NCI-H2029 treated with DMSO at 0.1 percent for 48 hours (cell line): ENCODE measurements around the gene ZNF200.
"Not testable (repeated sequence)": the region's sequence is repeated elsewhere in the genome, so short reads cannot be mapped to it uniquely, and the experiment has no call there.

Source experiments
- DNase-seq: peaks from one replicate; lab custom pipeline; 2025; lab: John Stamatoyannopoulos, UW

The ZNF200 gene

DNA sequence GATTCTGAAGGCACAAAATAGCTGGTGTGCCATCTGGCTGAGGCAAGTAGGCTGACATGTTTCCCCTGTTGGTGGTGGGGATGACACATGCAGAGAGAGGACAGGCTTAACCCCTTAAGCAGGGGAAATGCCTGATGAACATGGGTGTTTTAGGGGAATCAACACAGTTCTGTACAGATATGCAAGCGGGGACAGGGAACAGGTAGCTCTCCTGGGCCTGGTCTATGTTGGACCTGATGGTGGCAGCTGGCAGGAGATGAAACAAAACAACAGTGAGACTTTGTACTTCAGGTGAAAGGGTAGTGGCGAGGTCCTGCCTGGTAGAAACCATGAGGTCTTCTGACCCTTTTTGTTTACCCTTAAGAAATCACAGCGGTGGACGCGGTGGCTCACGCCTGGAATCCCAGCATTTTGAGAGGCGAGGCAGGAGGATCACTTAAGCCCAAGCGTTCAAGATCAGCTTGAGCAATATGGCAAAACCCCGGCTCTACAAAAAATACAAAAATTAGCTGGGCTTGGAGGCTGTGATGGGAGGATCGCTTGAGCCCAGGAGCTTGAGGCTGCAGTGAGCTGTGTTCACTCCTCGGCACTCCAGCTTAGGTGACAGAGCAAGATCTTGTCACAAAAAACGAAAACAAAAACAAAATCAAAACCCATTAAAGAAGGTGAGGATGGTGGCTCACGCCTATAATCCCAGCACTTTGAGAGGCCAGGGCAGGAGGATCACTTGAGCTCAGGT lies 36.5 kb downstream of the ZNF200 start:
- no peak for DNase-seq

DNA sequence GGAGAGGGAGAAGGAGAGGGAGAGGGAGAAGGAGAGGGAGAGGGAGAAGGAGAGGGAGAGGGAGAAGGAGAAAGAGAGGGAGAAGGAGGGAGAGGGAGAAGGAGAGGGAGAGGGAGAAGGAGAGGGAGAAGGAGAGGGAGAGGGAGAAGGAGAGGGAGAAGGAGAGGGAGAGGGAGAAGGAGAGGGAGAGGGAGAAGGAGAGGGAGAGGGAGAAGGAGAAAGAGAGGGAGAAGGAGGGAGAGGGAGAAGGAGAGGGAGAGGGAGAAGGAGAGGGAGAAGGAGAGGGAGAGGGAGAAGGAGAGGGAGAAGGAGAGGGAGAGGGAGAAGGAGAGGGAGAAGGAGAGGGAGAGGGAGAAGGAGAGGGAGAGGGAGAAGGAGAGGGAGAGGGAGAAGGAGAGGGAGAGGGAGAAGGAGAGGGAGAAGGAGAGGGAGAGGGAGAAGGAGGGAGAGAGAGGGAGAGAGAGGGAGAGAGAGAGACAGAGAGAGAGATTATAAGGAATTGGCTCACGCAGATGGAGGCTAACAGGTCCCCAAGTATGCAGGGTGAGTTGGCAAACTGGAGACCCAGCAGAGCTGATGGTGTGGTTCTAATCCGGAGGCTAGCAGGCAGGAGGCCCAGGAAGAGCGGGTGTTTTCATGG lies 37.1 kb downstream of the ZNF200 start:
- DNase-seq = not testable (repeated sequence)

GRCh38 chr16:3195975-3196374 lies 39.0 kb downstream of the ZNF200 start:
- DNase-seq = no peak

DNA sequence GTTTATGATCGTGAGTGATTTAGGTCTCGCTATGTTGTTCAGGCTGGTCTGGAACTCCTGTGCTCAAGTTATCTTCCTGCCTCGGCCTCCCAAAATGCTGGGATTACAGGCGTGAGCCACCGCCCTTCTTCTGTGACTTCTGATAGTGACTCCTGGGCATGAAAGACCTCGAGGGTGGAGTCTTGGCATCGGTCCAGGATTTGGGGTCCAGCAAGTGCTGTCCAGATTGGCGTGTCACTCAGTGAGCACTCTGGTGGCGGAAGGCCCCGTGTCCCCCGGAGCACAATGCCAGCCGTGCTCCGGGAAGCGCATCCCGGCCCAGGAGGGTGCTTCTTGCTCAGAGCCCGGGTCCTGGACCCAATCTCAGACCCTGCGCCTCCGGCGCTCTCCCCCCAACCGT lies 40.2 kb downstream of the ZNF200 start:
- DNase-seq = no peak

DNA sequence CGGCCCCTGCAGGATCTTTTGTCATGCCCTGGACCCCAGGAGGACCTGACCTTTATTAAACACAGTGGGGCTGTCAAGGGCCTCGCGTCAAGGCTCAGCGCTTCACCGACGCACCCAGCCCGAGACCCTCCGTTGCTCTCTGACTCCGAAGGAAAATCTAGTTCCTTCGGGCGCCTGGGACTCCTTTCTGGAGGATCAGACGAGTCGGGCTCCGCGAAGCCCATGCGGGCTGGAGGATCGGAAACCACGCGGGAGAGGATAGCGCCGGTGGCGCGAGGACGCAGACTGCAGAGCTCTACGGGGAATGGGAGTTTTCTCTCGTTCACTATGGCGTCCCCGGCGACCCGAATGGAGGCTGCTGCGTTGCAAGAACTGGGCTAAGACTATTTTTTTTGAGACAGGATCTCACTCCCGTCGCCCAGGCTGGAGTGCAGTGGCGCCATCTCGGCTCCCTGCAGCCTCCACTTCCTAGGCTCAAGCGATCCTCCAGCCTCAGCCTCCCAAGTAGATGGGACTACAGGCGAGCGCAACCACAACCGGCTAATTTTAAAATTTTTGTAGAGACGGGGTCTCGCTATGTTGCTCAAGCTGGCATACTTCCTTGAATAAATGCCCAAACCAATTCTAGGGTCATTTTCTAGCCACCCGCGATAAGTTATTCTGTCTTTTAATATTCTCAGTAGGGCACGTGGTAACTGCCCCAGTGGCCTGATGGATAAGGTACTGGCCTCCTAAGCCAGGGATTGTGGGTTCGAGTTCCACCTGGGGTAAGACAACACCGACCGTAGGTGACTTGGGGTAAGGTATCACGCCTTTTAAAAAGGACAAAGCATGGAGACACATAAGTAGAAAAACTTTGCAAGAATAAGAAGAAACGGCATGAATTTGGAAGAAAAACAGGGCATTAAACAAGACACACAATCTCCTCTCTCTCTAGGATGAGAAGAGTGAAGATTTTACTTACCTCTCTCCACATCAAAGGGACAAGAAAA lies 41.4 kb downstream of the ZNF200 start:
- DNase-seq = no peak

GRCh38 chr16:3192476-3193019 lies 42.4 kb downstream of the ZNF200 start:
- DNase-seq = no peak

- no peak for DNase-seq
Observed at GRCh38 chr16:3190949-3191353, 44.0 kb downstream of the ZNF200 start.

- DNase-seq = no peak
Observed at GRCh38 chr16:3189869-3190268, 45.1 kb downstream of the ZNF200 start.

DNA sequence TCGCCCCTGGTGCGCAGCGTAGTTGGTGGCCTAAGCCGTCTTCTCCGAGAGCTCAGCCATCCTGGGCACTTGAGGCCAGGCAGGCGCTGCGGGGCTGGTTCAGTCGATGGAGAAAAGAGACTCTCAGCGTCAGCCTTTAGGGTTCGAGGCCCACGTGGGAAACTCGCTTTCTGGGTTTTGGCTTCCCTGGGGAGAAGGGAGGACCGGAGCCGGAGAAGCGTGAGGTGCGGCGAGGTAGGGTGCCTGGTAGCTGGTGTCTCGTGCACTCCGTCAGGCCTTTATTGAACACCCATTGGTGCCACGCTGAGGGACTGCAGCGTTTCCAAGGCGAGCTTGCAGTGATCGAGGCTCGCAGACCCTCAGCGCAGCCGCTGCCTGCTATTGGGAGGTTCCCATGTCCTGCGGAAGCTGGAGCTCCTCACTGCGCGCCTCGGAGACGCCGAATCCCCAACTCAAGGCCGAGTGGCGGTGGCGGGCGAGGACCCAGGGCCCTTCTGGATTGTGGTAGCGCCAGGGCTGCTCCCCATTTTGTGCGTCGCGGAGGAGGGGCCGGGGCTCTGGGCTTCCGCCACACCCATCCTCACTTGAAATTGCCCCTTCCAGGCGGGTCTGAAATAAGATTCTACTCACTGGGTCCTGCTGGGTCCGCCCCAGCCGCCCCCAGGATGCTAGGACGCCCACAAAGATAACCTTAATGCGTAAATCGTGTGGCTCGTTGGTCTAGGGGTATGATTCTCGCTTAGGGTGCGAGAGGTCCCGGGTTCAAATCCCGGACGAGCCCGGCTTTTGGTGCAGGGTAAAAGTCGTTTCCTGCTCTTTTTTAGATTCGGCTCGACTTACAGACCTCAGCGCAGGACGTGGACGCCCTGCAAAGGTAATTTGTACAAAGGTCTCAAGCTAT lies 45.8 kb downstream of the ZNF200 start:
- DNase-seq = no peak

- DNase-seq = no peak
Observed at GRCh38 chr16:3188675-3188924, 46.4 kb downstream of the ZNF200 start.

DNA sequence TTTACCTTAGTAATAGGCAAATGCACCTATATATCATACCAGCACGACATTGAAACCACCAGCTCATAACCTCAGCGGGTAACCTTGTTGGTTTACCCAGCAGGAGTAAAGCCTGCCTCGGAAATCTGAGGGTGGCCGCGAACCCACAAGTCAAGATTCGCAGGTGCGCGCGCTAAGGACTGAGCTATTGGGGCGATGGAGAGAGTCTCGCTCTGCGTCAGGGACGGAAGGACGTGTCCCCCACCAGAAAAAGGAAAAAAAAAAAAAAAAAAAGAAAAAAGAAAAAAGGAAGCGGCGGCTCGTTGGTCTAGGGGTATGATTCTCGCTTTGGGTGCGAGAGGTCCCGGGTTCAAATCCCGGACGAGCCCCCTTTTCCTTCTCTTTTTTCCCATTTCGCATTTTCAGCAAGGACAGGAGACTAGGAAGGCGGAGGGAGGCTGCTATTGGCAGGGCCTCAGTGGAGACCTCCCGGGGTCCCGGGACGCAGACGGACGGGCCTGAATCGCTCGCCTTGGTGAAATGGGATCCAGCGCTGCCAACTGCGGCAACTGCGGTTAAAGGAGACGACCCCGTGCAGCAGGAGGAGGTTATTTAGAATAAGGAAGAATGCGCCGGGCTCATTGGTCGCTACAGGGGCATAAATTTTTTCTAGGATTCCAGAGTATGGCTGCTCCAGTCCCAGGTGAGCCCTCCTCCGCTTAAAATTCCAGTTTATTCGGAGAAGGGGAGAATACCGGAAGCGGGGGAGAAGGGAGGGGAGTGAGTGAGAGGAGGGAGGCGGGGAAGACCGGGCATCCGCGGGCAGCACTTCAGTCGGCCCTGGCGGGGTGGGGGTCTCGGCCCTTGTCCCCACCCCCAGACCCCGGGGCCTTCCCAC lies 46.9 kb downstream of the ZNF200 start, which contains the start of gene OR1F1:
TSS of gene OR1F1 (plus strand) at position 407 of the 877 bp plus-strand sequence.
- DNase-seq = no peak

GRCh38 chr16:3186946-3187690 lies 47.8 kb downstream of the ZNF200 start:
- no peak for DNase-seq

- no peak for DNase-seq
Observed at GRCh38 chr16:3183445-3184139, 51.4 kb downstream of the ZNF200 start.

DNA sequence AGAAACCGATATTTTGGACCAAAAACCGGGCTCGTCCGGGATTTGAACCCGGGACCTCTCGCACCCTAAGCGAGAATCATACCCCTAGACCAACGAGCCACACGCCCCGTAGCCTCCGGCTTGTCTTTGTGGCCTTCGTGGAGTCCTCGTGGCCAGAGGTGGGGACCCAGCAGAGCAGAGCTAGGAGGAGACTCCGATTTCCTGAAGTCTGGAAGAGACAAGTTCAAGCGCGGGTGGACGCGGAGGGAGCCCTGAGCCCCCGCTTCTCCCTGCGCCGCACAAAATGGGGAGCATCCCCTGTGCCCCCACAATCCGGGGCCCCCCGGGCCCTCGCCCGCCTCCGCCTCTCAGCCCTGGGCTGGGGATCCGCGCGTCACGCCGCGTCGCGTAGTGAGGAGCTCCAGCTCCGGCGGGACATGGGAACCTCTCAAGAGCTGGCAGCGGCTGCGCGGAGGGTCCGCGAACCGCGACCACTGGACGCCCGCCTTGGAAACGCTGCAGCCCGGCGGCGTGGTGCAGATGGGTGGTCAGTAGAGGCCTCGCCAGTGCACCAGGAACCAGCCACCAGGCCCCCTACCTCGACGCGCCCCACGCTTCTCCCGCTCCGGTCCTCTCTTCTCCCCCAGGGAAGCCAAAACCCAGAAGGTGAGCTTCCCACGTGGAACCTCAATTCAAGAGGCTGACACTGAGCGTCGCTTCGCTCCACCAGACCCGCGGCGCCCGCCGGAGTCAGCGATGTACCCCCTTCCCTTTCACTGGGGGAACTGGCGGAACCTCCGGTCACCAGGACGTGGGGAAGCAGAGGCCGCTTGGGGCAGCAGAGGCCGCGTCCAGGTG lies 52.1 kb downstream of the ZNF200 start:
- DNase-seq = no peak

- not testable (repeated sequence) for DNase-seq
Observed at GRCh38 chr16:3182293-3182607, 52.7 kb downstream of the ZNF200 start.

- no peak for DNase-seq
Observed at GRCh38 chr16:3180445-3180878, 54.5 kb downstream of the ZNF200 start.

DNA sequence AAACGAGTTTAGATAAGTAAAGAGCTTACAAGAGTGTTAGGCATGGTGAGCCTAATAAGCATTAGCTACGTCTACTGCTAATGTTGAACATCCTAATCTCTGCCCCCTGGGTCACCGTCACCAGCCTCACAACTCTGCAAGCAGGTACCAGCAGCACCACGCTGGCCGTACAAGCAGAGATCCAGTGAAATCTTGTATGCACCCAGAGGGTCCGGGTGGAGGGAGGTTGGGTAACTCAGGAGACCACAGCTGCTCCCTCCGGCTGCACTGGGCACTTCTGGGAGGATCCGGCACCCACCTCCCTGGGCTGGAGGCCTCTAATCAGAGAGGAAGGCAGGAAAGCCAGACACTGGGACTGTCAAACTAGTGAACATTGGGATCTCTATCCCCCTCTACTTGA lies 55.3 kb downstream of the ZNF200 start:
- DNase-seq = no peak
